ENCODE data around the gene MMP3. TPM values are rescaled to one million over a fixed set of nuclear protein-coding genes. Genes with fewer than 3 reads are reported as not detected.
"Not testable (repeated sequence)": the region's sequence is repeated elsewhere in the genome, so short reads cannot be mapped to it uniquely, and the experiment has no call there.

The MMP3 gene
- total and polyA plus RNA-seq, 4 experiments from 2014 or later: not detected

GRCh38 chr11:102869354-102869964 is 26.1 kb upstream of the MMP3 start:
- H3K36me3 Mint-ChIP-seq, H3K4me3 Mint-ChIP-seq, H3K27ac Mint-ChIP-seq: not testable (repeated sequence)

GRCh38 chr11:102868339-102868738 is 24.9 kb upstream of the MMP3 start:
- Mint-ChIP-seq H3K27me3 (peaks cover 0 to 9% of the 10 kb centered on the region in 2 donors), H3K27ac (no peak overlapping the region), H3K9me3 (no peaks in the 10 kb centered on the region), H3K4me3 (no peak overlapping the region), H3K36me3 (no peaks in the 10 kb centered on the region), H3K4me1 (no peaks in the 10 kb centered on the region)
- Histone ChIP-seq H3K4me1 (ENCODE audit: insufficient read depth, low read length) (no peaks in the 10 kb centered on the region), H3K27me3 (ENCODE audit: insufficient read depth, low read length) (no peaks in the 10 kb centered on the region), H3K4me3 (ENCODE audit: low read length in 2 of 2) (no peak overlapping the region), H3K27ac (ENCODE audit: low read depth, low read length) (no peak overlapping the region), H3K36me3 (ENCODE audit: insufficient read depth, low read length) (no peaks in the 10 kb centered on the region), H3K9me3 (ENCODE audit: control insufficient read depth in 1 of 2, low read length in 2 of 2) (no peaks in the 10 kb centered on the region)
- ChIA-PET POLR2A (ENCODE audit: partially characterized antibody) (no interaction called here), CTCF (ENCODE audit: partially characterized antibody) (no interaction called here)
- intact Hi-C loops (cut with micrococcal nuclease): no loop called here
- DNase-seq: no peak

More at GRCh38 chr11:102869354-102869964, 26.1 kb upstream of the MMP3 start:
- H3K4me1 ChIP-seq (ENCODE audit: insufficient read depth, low read length); H3K36me3 ChIP-seq (ENCODE audit: insufficient read depth, low read length); intact Hi-C loops (cut with micrococcal nuclease); H3K27ac ChIP-seq (ENCODE audit: low read depth, low read length); H3K4me3 ChIP-seq (ENCODE audit: low read length in 2 of 2); H3K9me3 ChIP-seq (ENCODE audit: control insufficient read depth in 1 of 2, low read length in 2 of 2); H3K9me3 Mint-ChIP-seq; POLR2A ChIA-PET (ENCODE audit: partially characterized antibody); DNase-seq; H3K4me1 Mint-ChIP-seq; CTCF ChIA-PET (ENCODE audit: partially characterized antibody); H3K27me3 ChIP-seq (ENCODE audit: insufficient read depth, low read length); H3K27me3 Mint-ChIP-seq: not testable (repeated sequence)

- Mint-ChIP-seq H3K4me3 (no peak overlapping the region), H3K27me3 (peaks cover 7% of the 10 kb centered on the region in 2 donors), H3K36me3 (no peaks in the 10 kb centered on the region), H3K27ac (no peak overlapping the region), H3K9me3 (peaks cover 0 to 3% (median 0%) of the 10 kb centered on the region in 8 donors), H3K4me1 (no peaks in the 10 kb centered on the region)
- Histone ChIP-seq H3K36me3 (ENCODE audit: insufficient read depth, low read length) (no peaks in the 10 kb centered on the region), H3K27ac (ENCODE audit: low read depth, low read length) (no peak overlapping the region), H3K27me3 (ENCODE audit: insufficient read depth, low read length) (no peaks in the 10 kb centered on the region), H3K9me3 (ENCODE audit: control insufficient read depth in 1 of 2, low read length in 2 of 2) (no peaks in the 10 kb centered on the region), H3K4me3 (ENCODE audit: low read length in 2 of 2) (no peak overlapping the region), H3K4me1 (ENCODE audit: insufficient read depth, low read length) (no peaks in the 10 kb centered on the region)
- intact Hi-C loops (cut with micrococcal nuclease): no loop called here
- ChIA-PET POLR2A (ENCODE audit: partially characterized antibody) (no interaction called here), CTCF (ENCODE audit: partially characterized antibody) (no interaction called here)
- no peak for DNase-seq
These were observed 21.3 kb upstream of the MMP3 start for GRCh38 chr11:102864724-102865123.

GRCh38 chr11:102853956-102854355 is 10.5 kb upstream of the MMP3 start:
- Histone ChIP-seq H3K27me3 (ENCODE audit: insufficient read depth, low read length) (no peaks in the 10 kb centered on the region), H3K27ac (ENCODE audit: low read depth, low read length) (no peak overlapping the region), H3K9me3 (ENCODE audit: control insufficient read depth in 1 of 2, low read length in 2 of 2) (no peaks in the 10 kb centered on the region), H3K4me1 (ENCODE audit: insufficient read depth, low read length) (no peaks in the 10 kb centered on the region), H3K4me3 (ENCODE audit: low read length in 2 of 2) (no peak overlapping the region), H3K36me3 (ENCODE audit: insufficient read depth, low read length) (no peaks in the 10 kb centered on the region)
- Mint-ChIP-seq H3K27ac (no peak overlapping the region), H3K9me3 (peaks cover 0 to 1% (median 0%) of the 10 kb centered on the region in 8 donors), H3K36me3 (no peaks in the 10 kb centered on the region), H3K27me3 (peaks cover 2% of the 10 kb centered on the region in 2 donors), H3K4me3 (no peak overlapping the region), H3K4me1 (no peaks in the 10 kb centered on the region)
- POLR2A ChIA-PET (ENCODE audit: partially characterized antibody): no interaction called here
- DNase-seq: no peak
- CTCF ChIA-PET (ENCODE audit: partially characterized antibody): no interaction called here
- intact Hi-C loops (cut with micrococcal nuclease): no loop called here

- intact Hi-C loops (cut with micrococcal nuclease): no loop called here
- H3K36me3 Mint-ChIP-seq: no peaks in the 10 kb centered on the region
- Histone ChIP-seq H3K4me3 (ENCODE audit: low read length in 2 of 2) (no peak overlapping the region), H3K27ac (ENCODE audit: low read depth, low read length) (no peak overlapping the region), H3K36me3 (ENCODE audit: insufficient read depth, low read length) (no peaks in the 10 kb centered on the region), H3K9me3 (ENCODE audit: control insufficient read depth in 1 of 2, low read length in 2 of 2) (no peaks in the 10 kb centered on the region), H3K4me1 (ENCODE audit: insufficient read depth, low read length) (no peaks in the 10 kb centered on the region), H3K27me3 (ENCODE audit: insufficient read depth, low read length) (no peaks in the 10 kb centered on the region)
- H3K4me3 Mint-ChIP-seq: no peak overlapping the region
- H3K4me1 Mint-ChIP-seq: no peaks in the 10 kb centered on the region
- H3K27ac Mint-ChIP-seq: no peak overlapping the region
- ChIA-PET CTCF (ENCODE audit: partially characterized antibody) (no interaction called here), POLR2A (ENCODE audit: partially characterized antibody) (no interaction called here)
- peaks cover 0 to 3% (median 0%) of the 10 kb centered on the region in 8 donors for H3K9me3 Mint-ChIP-seq
- H3K27me3 Mint-ChIP-seq: peaks cover 2% of the 10 kb centered on the region in 2 donors
- no peak for DNase-seq
These were observed 9.6 kb upstream of the MMP3 start for GRCh38 chr11:102853055-102853454.

DNA sequence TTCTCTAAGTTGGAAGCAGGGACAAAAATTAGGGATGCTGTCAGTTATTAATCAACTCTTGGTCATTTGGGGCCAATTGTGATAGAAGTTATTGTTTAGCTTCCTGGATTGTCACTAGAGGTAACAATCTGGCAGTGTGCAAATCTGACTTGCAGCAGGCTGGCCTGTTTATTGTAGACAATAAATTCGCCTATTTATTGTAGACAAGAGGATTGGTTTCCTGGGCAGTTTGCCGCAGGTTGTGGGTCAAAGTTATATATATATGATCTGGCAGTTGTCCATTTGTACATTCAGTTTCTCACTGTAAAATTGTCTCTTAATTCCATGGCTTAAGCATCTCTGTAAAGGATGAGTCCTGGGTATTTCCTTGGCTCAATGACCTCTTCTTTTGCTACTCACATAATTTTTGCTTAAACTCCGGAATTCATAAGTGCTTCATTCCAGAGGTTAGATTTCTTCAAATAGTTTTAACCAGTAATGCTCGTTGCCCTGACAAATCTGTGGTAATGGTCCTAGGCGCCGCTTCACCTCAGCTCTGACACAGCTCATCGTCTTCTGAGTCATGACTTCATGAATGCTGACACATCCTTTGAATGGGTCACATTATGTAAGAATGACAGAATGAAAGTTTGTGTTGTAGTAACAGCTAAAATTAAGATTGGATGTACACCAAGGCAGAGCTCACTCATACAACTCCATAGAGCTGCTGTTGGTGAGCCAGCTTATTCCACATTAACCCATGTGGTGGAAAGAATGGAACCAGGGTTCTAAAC is 7.8 kb upstream of the MMP3 start:
- no peaks in the 10 kb centered on the region for H3K4me1 ChIP-seq (ENCODE audit: insufficient read depth, low read length)
- H3K36me3 ChIP-seq (ENCODE audit: insufficient read depth, low read length): no peaks in the 10 kb centered on the region
- H3K9me3 ChIP-seq (ENCODE audit: control insufficient read depth in 1 of 2, low read length in 2 of 2): no peaks in the 10 kb centered on the region
- ChIA-PET CTCF (ENCODE audit: partially characterized antibody) (no interaction called here), POLR2A (ENCODE audit: partially characterized antibody) (no interaction called here)
- no peak for DNase-seq
- H3K4me3 Mint-ChIP-seq: no peak overlapping the region
- H3K27me3 Mint-ChIP-seq: peaks cover 2 to 4% of the 10 kb centered on the region in 2 donors
- H3K27ac Mint-ChIP-seq: no peak overlapping the region
- no peak overlapping the region for H3K4me3 ChIP-seq (ENCODE audit: low read length in 2 of 2)
- H3K36me3 Mint-ChIP-seq: no peaks in the 10 kb centered on the region
- H3K27ac ChIP-seq (ENCODE audit: low read depth, low read length): no peak overlapping the region
- H3K4me1 Mint-ChIP-seq: no peaks in the 10 kb centered on the region
- intact Hi-C loops (cut with micrococcal nuclease): no loop called here
- H3K9me3 Mint-ChIP-seq: peaks cover 0 to 3% (median 0%) of the 10 kb centered on the region in 8 donors
- H3K27me3 ChIP-seq (ENCODE audit: insufficient read depth, low read length): no peaks in the 10 kb centered on the region

- Histone ChIP-seq H3K9me3 (ENCODE audit: control insufficient read depth in 1 of 2, low read length in 2 of 2) (no peaks in the 10 kb centered on the region), H3K36me3 (ENCODE audit: insufficient read depth, low read length) (no peaks in the 10 kb centered on the region), H3K4me3 (ENCODE audit: low read length in 2 of 2) (no peak overlapping the region), H3K4me1 (ENCODE audit: insufficient read depth, low read length) (no peaks in the 10 kb centered on the region), H3K27ac (ENCODE audit: low read depth, low read length) (no peak overlapping the region), H3K27me3 (ENCODE audit: insufficient read depth, low read length) (no peaks in the 10 kb centered on the region)
- no peaks in the 10 kb centered on the region for H3K4me1 Mint-ChIP-seq
- ChIA-PET CTCF (ENCODE audit: partially characterized antibody) (no interaction called here), POLR2A (ENCODE audit: partially characterized antibody) (no interaction called here)
- H3K4me3 Mint-ChIP-seq: no peak overlapping the region
- no peak overlapping the region for H3K27ac Mint-ChIP-seq
- peaks cover 0 to 3% (median 0%) of the 10 kb centered on the region in 8 donors for H3K9me3 Mint-ChIP-seq
- intact Hi-C loops (cut with micrococcal nuclease): no loop called here
- H3K27me3 Mint-ChIP-seq: peaks cover 2 to 4% of the 10 kb centered on the region in 2 donors
- H3K36me3 Mint-ChIP-seq: no peaks in the 10 kb centered on the region
- no peak for DNase-seq
These were observed 5.9 kb upstream of the MMP3 start for GRCh38 chr11:102849311-102849710.

Data from CD4-positive, alpha-beta memory T cell (primary cell).